K562 (cell line): ENCODE data around the gene CELSR2. TPM values are rescaled to one million over a fixed set of nuclear protein-coding genes. Genes with fewer than 3 reads are reported as not detected.
A peak's percentile ranks its signal among the peaks of the same experiment; 100 is the strongest.

Experiments used
- ATAC-seq: fragments of 200-7000 bp; cut with Tn5 transposase; 3 replicates; pipeline ENCODE4 v1.9.1; 2020; ENCODE audit warnings: moderate library complexity
- BruUV-seq: library from RNA; stranded (reverse); fragments of 400-500 nt; replicated peaks from 2 replicates; lab custom pipeline; 2021; lab: Mats Ljungman, UMichigan
- CTCF ChIA-PET: fragments of 300-600 bp; formaldehyde crosslinking; extraction: SDS; loops from one replicate; lab custom pipeline; 2021; ENCODE audit warnings: low intra/inter-chr PET ratio; lab: Yijun Ruan, JAX
- POLR2A ChIA-PET: fragments of 300-600, 350-650 bp; sonication (Branson Sonifier 250); formaldehyde crosslinking; extraction: SDS; loops from one replicate; lab custom pipeline; 2021; ENCODE audit warnings: antibody characterized with exemption, inconsistent platforms; lab: Yijun Ruan, JAX
- DNase-seq, 4 experiments: peaks; one replicate each; pipeline versions ENCODE4 v3.0.0 to v3.0.0-alpha.2; 2011 to 2018; ENCODE audit warnings: low spot score in 3 of 4, mixed read lengths in 3 of 4; ENCODE audit errors: extremely low read depth in 1 of 4
- FAIRE-seq: peaks from 2 replicates; lab custom pipeline; 2011; peaks lifted over from hg19 to GRCh38; lab: Jason Lieb, UNC
- H2AFZ ChIP-seq: 2 replicates; pipeline ENCODE4 v1.6.0; 2011; ENCODE audit warnings: low read depth, low read length, control low read depth, inconsistent platforms
- H3K27ac ChIP-seq: fragments of 200-600 bp; 3 replicates; pipeline ENCODE4 v1.8.0; 2011; ENCODE audit warnings: low read depth, mild to moderate bottlenecking, control low read depth, inconsistent platforms, low read length, moderate library complexity, mixed read lengths; ENCODE audit errors: extremely low read depth
- H3K27me3 ChIP-seq, 2 experiments: fragments of 300-600 bp in 1 of 2; 2 replicates in 1 of 2; 3 replicates in 1 of 2; pipeline versions ENCODE4 v1.6.0 to v1.8.0; 2011; ENCODE audit warnings: inconsistent platforms in 2 of 2, low read length in 2 of 2, mild to moderate bottlenecking in 1 of 2, mixed read lengths in 1 of 2, moderate library complexity in 1 of 2; ENCODE audit not compliant: control insufficient read depth in 2 of 2, insufficient read depth in 2 of 2
- H3K36me3 ChIP-seq: fragments of 300-600 bp; 3 replicates; pipeline ENCODE4 v1.8.0; 2011; ENCODE audit warnings: mild to moderate bottlenecking, low read length, inconsistent platforms; ENCODE audit not compliant: control insufficient read depth, insufficient read depth
- H3K4me1 ChIP-seq, 2 experiments: fragments of 200-600 bp in 1 of 2; replicated peaks in 1 of 2; 2 replicates in 1 of 2; 3 replicates in 1 of 2; pipeline versions ENCODE4 v1.5.1 to v1.8.0; 2011; ENCODE audit warnings: inconsistent platforms in 2 of 2, low read length in 2 of 2, mild to moderate bottlenecking in 1 of 2, mixed read lengths in 1 of 2, moderate library complexity in 1 of 2; ENCODE audit not compliant: control insufficient read depth in 2 of 2, insufficient read depth in 2 of 2
- H3K4me2 ChIP-seq: 2 replicates; pipeline ENCODE4 v1.6.1; 2011; ENCODE audit warnings: low read length, control low read depth, inconsistent platforms, mixed read lengths; ENCODE audit not compliant: insufficient read depth
- H3K4me3 ChIP-seq: fragments of 200-600 bp; sonication (generic), shearing (Covaris generic); 2 replicates; pipeline ENCODE4 v1.5.1; 2016; ENCODE audit warnings: control low read depth, inconsistent platforms
- H3K79me2 ChIP-seq: fragments of 200-600 bp; 3 replicates; pipeline ENCODE4 v1.8.0; 2011; ENCODE audit warnings: low read length, inconsistent platforms; ENCODE audit not compliant: control insufficient read depth, insufficient read depth
- H3K9ac ChIP-seq, 2 experiments: 2 replicates each; pipeline versions ENCODE4 v1.6.0 to v1.6.1; 2011; ENCODE audit warnings: low read depth in 2 of 2, low read length in 2 of 2, control low read depth in 1 of 2, inconsistent platforms in 1 of 2, mild to moderate bottlenecking in 1 of 2, mixed read lengths in 1 of 2; ENCODE audit not compliant: insufficient read depth in 1 of 2
- H3K9me1 ChIP-seq: one replicate; pipeline ENCODE4 v1.6.0; 2011; ENCODE audit warnings: inconsistent platforms, mild to moderate bottlenecking, low read length, moderate library complexity; ENCODE audit not compliant: control insufficient read depth, insufficient read depth
- H3K9me3 ChIP-seq: replicated peaks from 2 replicates; pipeline ENCODE4 v1.5.1; 2011; ENCODE audit warnings: low read depth, low read length, inconsistent platforms; ENCODE audit not compliant: control insufficient read depth, insufficient read depth
- H4K20me1 ChIP-seq: replicated peaks from 2 replicates; pipeline ENCODE4 v1.6.1; 2011; ENCODE audit warnings: low read length, inconsistent platforms, mixed read lengths; ENCODE audit not compliant: control insufficient read depth, insufficient read depth
- BCOR ChIP-seq: fragments of 450-650 bp; IDR thresholded peaks from 2 replicates; pipeline ENCODE4 v1.6.1; 2016
- CAMTA2 ChIP-seq: fragments of 250-450 bp; sonication (Bioruptor Pico); conservative IDR thresholded peaks from 2 replicates; pipeline ENCODE4 v1.5.1; 2022
- CC2D1A ChIP-seq: fragments of 450-650 bp; IDR thresholded peaks from 2 replicates; pipeline ENCODE4 v1.6.1; 2017; ENCODE audit warnings: mild to moderate bottlenecking
- ESRRB ChIP-seq: fragments of 250-450 bp; sonication (Bioruptor Pico); IDR thresholded peaks from 2 replicates; pipeline ENCODE4 v1.5.0; 2020; ENCODE audit warnings: mild to moderate bottlenecking, moderate library complexity, borderline replicate concordance
- GATA2 ChIP-seq: sonication (generic); formaldehyde crosslinking; IDR thresholded peaks from 2 replicates; pipeline ENCODE4 v1.4.0; 2020; ENCODE audit warnings: mild to moderate bottlenecking, missing genetic modification reagents
- HLTF ChIP-seq: fragments of 450-650 bp; IDR thresholded peaks from 2 replicates; pipeline ENCODE4 v1.6.1; 2016
- KDM1A ChIP-seq, 2 experiments: fragments of 450-650 bp; IDR thresholded peaks; 2 replicates each; pipeline ENCODE4 v1.6.1; 2016; ENCODE audit warnings: mild to moderate bottlenecking in 2 of 2
- MBD2 ChIP-seq: sonication (generic); IDR thresholded peaks from 2 replicates; pipeline ENCODE4 v1.6.1; 2016; ENCODE audit warnings: low read depth, borderline replicate concordance
- NFXL1 ChIP-seq: fragments of 450-650 bp; formaldehyde crosslinking; IDR thresholded peaks from 2 replicates; pipeline ENCODE4 v1.4.0; 2021; ENCODE audit warnings: mild to moderate bottlenecking
- NR0B1 ChIP-seq: fragments of 450-650 bp; IDR thresholded peaks from one replicate; pipeline ENCODE4 v1.6.1; 2018; ENCODE audit warnings: mild to moderate bottlenecking, moderate library complexity; ENCODE audit not compliant: partially characterized antibody
- NRF1 ChIP-seq, 2 experiments: fragments of 450-650 bp; IDR thresholded peaks in 1 of 2; conservative IDR thresholded peaks in 1 of 2; 2 replicates each; pipeline ENCODE4 v1.6.1; 2014; ENCODE audit warnings: mild to moderate bottlenecking in 2 of 2
- PKNOX1 ChIP-seq: fragments of 450-650 bp; IDR thresholded peaks from 2 replicates; pipeline ENCODE4 v1.6.1; 2016
- POLR2G ChIP-seq: fragments of 200-400 bp; formaldehyde crosslinking; IDR thresholded peaks from 2 replicates; pipeline ENCODE4 v1.6.1; 2017; ENCODE audit warnings: low read depth, mild to moderate bottlenecking, antibody characterized with exemption, low read length, moderate library complexity
- TAF9B ChIP-seq: fragments of 450-650 bp; IDR thresholded peaks from 2 replicates; pipeline ENCODE4 v1.6.1; 2018; ENCODE audit warnings: mild to moderate bottlenecking; ENCODE audit not compliant: partially characterized antibody
- ZBTB33 ChIP-seq: sonication (generic); formaldehyde crosslinking; IDR thresholded peaks from 2 replicates; pipeline ENCODE4 v1.8.1; 2023; ENCODE audit warnings: mild to moderate bottlenecking, missing genetic modification reagents
- ZBTB9 ChIP-seq: fragments of 450-650 bp; formaldehyde crosslinking; IDR thresholded peaks from 2 replicates; pipeline ENCODE4 v1.4.0; 2020; ENCODE audit warnings: mild to moderate bottlenecking, moderate library complexity
- ZFP36 ChIP-seq: fragments of 150-350 bp; IDR thresholded peaks from 2 replicates; pipeline ENCODE4 v1.6.1; 2018; ENCODE audit warnings: low read length, low read depth; ENCODE audit not compliant: partially characterized antibody
- WGBS: fragments of 100-300 bp; shearing (Covaris generic); methylation state at CpG from one replicate; pipeline ENCODE4 v1.1.6; 2016; ENCODE audit warnings: low coverage, mixed read lengths; ENCODE audit not compliant: insufficient coverage; ENCODE audit errors: missing lambda C conversion rate; 5-methylcytosine and 5-hydroxymethylcytosine counted together
- in situ Hi-C: fragments of 300-500 bp; cut with MboI; formaldehyde crosslinking; loops from 4 replicates; pipeline ENCODE4 v1.15.0; 2018; ENCODE audit warnings: inconsistent platforms, mixed read lengths
- intact Hi-C: fragments of 100-400 bp; cut with micrococcal nuclease; formaldehyde crosslinking; loops from 2 replicates; pipeline ENCODE4 v1.14.2; 2022
- polyA plus RNA-seq, 8 experiments: library from polyadenylated mRNA; depleted of rRNA in 4 of 8; stranded (reverse) in 5 of 8; unstranded in 3 of 8; fragments of >200 nt; fragmentation: Nextera tagmentation in 2 of 8; fragmentation: Illumina TruSeq in 1 of 8; extraction: Ambion mirVana in 2 of 8; extraction: Trizol in 1 of 8; gene quantifications; 2 replicates each; pipeline versions ENCODE4 v1.2.1 to v1.2.3, GENCODE V29; 2011 to 2014; ENCODE audit warnings: inconsistent platforms in 1 of 8, missing spikeins in 1 of 8
- total RNA-seq, 7 experiments: library from RNA; depleted of rRNA in 6 of 7; stranded (reverse); fragments of >200 nt in 6 of 7; fragmentation: Illumina TruSeq in 2 of 7; extraction: Trizol in 2 of 7; gene quantifications; 2 replicates each; pipeline versions ENCODE4 v1.2.1 to v1.2.3, GENCODE V29; 2011 to 2021; ENCODE audit warnings: low replicate concordance in 1 of 7

The CELSR2 gene
- total and polyA plus RNA-seq, 9 of the 15 experiments (the other 6 are each of a cell fraction or from before 2014, with no cell fraction given): 0.31 to 21.9 (median 4.2) TPM

- no peaks in the 10 kb centered on the region for H4K20me1 ChIP-seq
- H3K4me1 ChIP-seq: peaks cover 26 to 65% of the 10 kb centered on the region in 2 experiments
- no peak overlapping the region for H3K27ac ChIP-seq
- no peaks in the 10 kb centered on the region for H3K9me3 ChIP-seq
- in situ Hi-C loops: no loop called here
- H3K9ac ChIP-seq: peak overlapping the region in 1 of 2 experiments; percentile 10; a peak in 1 of 4 replicates
- no peak for DNase-seq
- ChIA-PET CTCF (no interaction called here), POLR2A (no interaction called here)
- no peak for ATAC-seq
- H3K27me3 ChIP-seq: no peaks in the 10 kb centered on the region
- FAIRE-seq: no peak
- peaks cover 22% of the 10 kb centered on the region; the same call in 2 of the 3 replicates for H3K36me3 ChIP-seq
- H3K4me3 ChIP-seq: no peak overlapping the region
- no peak overlapping the region for H3K4me2 ChIP-seq
- peaks cover 22% of the 10 kb centered on the region for H3K79me2 ChIP-seq
- no TSS peak for BruUV-seq
- TF ChIP-seq ZFP36: peak; percentile 38
- no peak for TF ChIP-seq NRF1 (conservative IDR thresholded peaks at IDR 0.05 in 1 of 2, IDR thresholded peaks at IDR 0.05 in 1 of 2)
- no peak for TF ChIP-seq TAF9B
- no peak for TF ChIP-seq CAMTA2 (CRISPR knock-in tag)
- peak; percentile 14; the same call in 1 of the 2 replicates for TF ChIP-seq MBD2
- TF ChIP-seq GATA2 (CRISPR knock-in tag): no peak
- TF ChIP-seq PKNOX1: no peak
- TF ChIP-seq ZBTB33 (CRISPR knock-in tag): peak; percentile 89
- TF ChIP-seq POLR2G: 0 out of 2 replicates have a peak, but pooled peaks have one; percentile 14
- no peak for TF ChIP-seq HLTF
- no peak for TF ChIP-seq NFXL1 (CRISPR knock-in tag)
- TF ChIP-seq NR0B1: no peak
- 0 out of 2 replicates have a peak, but pooled peaks have one; percentile 32 for TF ChIP-seq ZBTB9 (CRISPR knock-in tag)
- peak; percentile 65 for TF ChIP-seq BCOR
- TF ChIP-seq ESRRB: no peak
- peak; percentile 38 to 41; a peak in 1 of 4 replicates for TF ChIP-seq KDM1A (IDR thresholded peaks at IDR 0.05)
- TF ChIP-seq CC2D1A: no peak
- H3K9me1 ChIP-seq: peaks cover 4% of the 10 kb centered on the region
- H2AFZ ChIP-seq: no peak overlapping the region
- intact Hi-C loops: no loop called here
- 91% methylated on average over 60 of the region's 69 CpGs for WGBS
These were observed 9.4 kb downstream of the CELSR2 start for GRCh38 chr1:109258481-109259466.
